Left cardiac atrium (tissue), 4 donors: Measurements from ENCODE around the gene CCNT1. TPM values are rescaled to one million over a fixed set of nuclear protein-coding genes. Genes with fewer than 3 reads are reported as not detected.
"Not testable (repeated sequence)": the region's sequence is repeated elsewhere in the genome, so short reads cannot be mapped to it uniquely, and the experiment has no call there.

ENCODE experiments used
- ATAC-seq, 2 donors: fragments of 200-7000 bp; cut with Tn5 transposase; one replicate each; pipeline ENCODE4 v1.9.1; 2020; ENCODE audit warnings: mild to moderate bottlenecking in 2 of 2, moderate library complexity in 2 of 2
- DNase-seq: peaks from one replicate; pipeline ENCODE4 v3.0.0-alpha.2; 2020
- intact Hi-C, 2 donors: fragments of 100-400 bp; cut with DNase I; formaldehyde crosslinking; loops; one replicate each; pipeline versions ENCODE4 v1.14.1 to v1.15.1; 2022 to 2023
- long read RNA-seq: library from polyadenylated mRNA; unstranded; transcript quantifications from one replicate; pipeline ENCODE4 v2.0.0, GENCODE V29; 2021
- total RNA-seq, 2 donors: library from RNA; stranded (reverse); fragmentation: NEBNext Ultra II Directional; extraction: Animal tissue kit (Norgen Biotek cat#: 25700); gene quantifications; one replicate each; pipeline ENCODE4 v1.2.1, GENCODE V29; 2021
- donor health status: DM: no; HTN: yes; CAD: no.
- donor health status: DM: no; HTN: yes; CAD: no; lungs with severe emphysema.
- donor health status: DM: yes; HTN: yes; CAD: no.
- donor health status: Dilated cardiomyopathy.

Gene CCNT1
- total RNA-seq, result 10 to 100 TPM; 21.2 to 21.7 TPM
- long read RNA-seq, partial matches to known transcripts, result 0 of 1 reads
- long read RNA-seq, other reads (novel, unspliced or antisense), result 1 of 1 reads

GRCh38 chr12:48716493-48717251 lies at the start of gene CCNT1:
Gene CCNT1, minus strand, starts transcription at chr12:48716707. Its CDS starts 32 bp downstream, at chr12:48716675.
- ATAC-seq (peak; percentile 97 to 99), DNase-seq (peak; percentile 99)
- intact Hi-C loops, result no loop called here

GRCh38 chr12:48765753-48766162 lies 49.3 kb upstream of the CCNT1 start:
- DNase-seq, result no peak
- intact Hi-C loops, result no loop called here

GRCh38 chr12:48764521-48764920 lies 48.0 kb upstream of the CCNT1 start:
- ATAC-seq (no peak), DNase-seq (no peak)
- intact Hi-C loops, result no loop called here

More at GRCh38 chr12:48765753-48766162, 49.3 kb upstream of the CCNT1 start:
- peak in 1 of 2 donors; percentile 4 for ATAC-seq

- intact Hi-C loops, result no loop called here
- no peak for ATAC-seq
Measured at GRCh38 chr12:48758737-48759136, 42.2 kb upstream of the CCNT1 start.

DNA sequence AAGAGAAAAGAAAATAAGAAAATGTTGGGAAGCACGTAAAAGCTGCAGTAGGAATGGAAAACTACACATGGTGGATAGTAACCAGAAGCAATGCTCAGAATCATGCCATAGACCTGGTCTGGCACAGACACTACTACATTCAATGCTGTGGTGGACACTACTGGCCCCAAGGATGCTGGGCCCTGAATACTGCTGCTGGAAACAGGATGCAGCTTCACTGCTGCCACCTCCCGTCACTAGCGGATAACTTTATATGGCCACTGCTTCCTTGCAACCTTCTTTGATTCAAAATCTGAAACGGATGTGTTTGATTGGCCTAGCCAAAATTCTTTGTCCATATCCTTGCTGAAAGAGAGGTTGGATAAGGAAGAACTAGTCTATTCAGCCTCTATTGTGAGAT lies 41.7 kb upstream of the CCNT1 start:
- no peak for DNase-seq
- peak; percentile 20 to 42 for ATAC-seq
- intact Hi-C loops, result no loop called here

More at GRCh38 chr12:48758737-48759136, 42.2 kb upstream of the CCNT1 start:
- DNase-seq, result no peak

DNA sequence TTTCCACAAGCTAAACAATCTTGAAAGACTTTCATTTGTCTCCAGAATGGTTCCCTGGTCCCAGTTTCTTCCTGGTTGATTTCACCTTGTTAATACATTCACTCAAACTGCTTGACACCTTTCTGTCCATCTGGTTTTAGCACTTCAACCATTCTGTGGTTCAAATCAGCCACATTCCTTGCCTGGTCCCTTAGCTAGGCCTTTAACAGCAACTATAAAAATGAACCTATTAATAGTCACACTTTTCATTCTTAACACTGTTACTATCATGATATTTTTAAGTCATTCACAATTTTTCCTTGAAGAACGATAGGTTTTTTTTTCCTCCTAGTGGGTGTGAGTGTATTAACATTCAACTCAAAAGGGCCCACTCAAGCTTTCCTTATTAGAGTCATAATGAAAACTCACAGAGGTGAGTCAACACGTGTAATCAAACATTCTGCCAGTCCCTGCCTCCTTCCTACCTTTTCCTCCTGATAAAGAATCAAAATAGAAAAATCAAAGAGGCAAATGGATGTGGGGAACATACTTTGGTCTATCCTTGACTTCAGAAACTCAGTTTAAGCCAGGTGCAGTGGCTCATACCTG lies 34.4 kb upstream of the CCNT1 start:
- intact Hi-C loops, result no loop called here
- no peak for ATAC-seq
- DNase-seq, result no peak

DNA sequence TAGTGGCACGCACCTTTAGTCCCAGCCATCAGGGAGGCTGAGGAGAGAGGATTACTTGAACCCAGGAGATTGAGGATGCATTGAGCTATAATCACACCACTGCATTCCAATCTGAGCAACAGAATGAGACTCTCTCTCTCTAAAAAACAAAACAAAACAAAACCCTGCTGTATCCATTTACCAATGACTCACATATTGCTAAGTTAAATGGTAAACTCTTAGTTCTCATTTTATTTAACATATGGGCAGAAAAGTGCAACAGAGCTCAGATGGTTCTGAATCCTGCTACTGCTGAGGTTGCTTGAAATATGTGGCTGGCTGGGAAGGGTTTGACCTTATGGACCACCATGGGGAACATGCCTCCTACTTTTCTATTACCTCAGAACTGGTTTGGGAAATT lies 33.7 kb upstream of the CCNT1 start:
- intact Hi-C loops, result no loop called here
- no peak for DNase-seq
- ATAC-seq, result no peak

- ATAC-seq, result no peak
- DNase-seq, result no peak
- intact Hi-C loops, result no loop called here
Measured at GRCh38 chr12:48744251-48745008, 27.9 kb upstream of the CCNT1 start.

DNA sequence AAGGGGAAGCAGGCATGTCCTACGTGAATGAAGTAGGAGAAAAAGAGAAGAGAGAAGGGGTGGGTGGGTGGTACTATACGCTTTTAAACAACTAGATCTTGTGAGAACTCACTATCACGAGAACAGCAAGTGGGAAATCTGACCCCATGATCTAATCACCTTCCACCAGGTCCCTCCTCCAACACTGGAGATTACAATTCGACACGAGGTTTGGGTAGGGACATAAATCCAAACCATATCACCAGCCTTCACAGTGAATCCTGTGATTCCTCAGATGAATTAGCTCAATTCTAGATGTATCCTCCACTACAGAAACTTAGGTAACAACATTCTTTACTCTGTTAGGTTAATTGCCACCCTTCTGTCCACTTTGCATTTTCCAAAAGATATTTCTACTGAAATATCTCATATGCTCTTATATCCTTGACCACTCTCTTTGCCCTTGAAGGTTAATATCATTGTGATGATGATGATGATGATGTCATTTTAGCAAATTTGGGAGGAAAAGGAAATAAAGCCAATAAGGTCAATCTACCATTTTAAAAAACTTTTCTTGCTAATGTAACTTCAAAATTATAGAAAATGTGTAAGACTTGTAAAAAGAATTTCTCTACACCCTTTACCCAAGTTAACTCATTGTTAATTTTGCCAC lies 23.2 kb upstream of the CCNT1 start:
- no peak for ATAC-seq
- no peak for DNase-seq
- intact Hi-C loops, result no loop called here

DNA sequence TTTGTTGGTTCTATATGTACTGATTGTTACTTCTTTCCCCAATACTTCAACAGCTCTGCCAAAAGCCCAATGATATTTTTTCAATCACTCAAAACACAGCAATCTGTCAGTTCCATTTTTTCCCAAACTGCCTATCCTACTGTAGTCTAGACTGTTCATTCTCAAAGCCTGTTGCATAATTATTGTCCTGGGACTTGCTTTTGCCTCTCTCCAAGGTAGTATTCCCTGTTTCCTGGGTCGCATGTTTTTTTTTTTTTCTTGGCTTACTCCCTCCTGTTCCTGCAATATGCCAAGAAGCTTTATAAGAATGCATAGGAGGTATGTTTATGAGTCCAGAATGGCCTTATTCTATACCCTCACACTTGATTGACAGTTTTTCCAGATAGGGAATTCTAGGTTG lies 19.9 kb upstream of the CCNT1 start:
- ATAC-seq (no peak), DNase-seq (no peak)
- intact Hi-C loops, result no loop called here

DNA sequence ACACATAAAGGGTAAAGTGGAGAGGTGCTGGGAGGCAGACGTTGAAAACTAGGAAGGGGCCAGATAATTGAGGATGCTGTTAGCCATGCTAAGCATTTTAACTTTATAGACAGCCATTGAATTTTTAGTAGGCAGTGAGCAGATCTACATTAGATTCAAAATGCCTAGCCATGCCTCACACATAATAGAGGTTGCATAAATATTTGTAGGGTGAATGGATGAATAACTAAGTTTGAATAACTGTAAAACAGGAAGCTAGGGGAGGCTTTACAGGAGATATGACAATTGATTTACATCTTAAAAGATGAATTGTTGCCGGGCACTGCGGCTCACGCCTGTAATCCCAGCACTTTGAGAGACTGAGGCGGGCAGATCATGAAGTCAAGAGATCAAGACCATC lies 12.3 kb upstream of the CCNT1 start:
- no peak for ATAC-seq
- intact Hi-C loops, result no loop called here
- DNase-seq, result no peak

DNA sequence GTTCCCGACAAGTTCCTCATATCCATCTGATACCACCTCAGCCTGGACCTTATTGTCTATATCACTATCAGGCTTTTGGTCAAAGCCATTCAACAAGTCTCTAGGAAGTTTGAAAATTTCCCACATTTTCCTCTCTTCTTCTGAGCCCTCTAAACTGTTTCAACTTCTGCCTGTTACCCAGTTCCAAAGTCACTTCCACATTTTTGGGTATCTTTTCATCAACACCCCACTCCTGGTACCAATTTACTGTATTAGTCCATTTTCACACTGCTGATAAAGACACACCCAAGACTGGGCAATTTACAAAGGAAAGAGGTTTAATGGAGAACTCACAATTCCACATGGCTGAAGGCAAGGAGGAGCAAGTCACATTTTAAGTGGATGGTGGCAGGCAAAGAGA lies 4.2 kb upstream of the CCNT1 start:
- ATAC-seq, DNase-seq, intact Hi-C loops: not testable (repeated sequence)

DNA sequence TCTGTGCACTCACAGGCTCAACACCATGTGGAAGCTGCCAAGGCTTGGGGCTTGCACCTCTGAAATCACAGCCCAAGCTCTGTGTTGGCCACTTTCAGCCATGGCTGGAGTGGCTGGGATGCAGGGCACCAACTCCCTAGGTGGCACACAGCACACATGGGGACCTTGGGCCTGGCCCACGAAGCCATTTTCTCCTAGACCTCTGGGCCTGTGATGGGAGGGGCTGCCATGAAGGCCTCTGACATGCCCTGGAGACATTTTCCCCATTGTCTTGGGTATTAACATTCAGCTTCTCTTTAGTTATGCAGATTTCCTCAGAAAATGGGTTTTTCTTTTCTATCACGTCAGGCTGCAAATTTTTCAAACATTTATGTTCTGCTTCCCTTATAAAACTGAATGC lies 3.7 kb upstream of the CCNT1 start:
- intact Hi-C loops, ATAC-seq, DNase-seq: not testable (repeated sequence)

- ATAC-seq, intact Hi-C loops, DNase-seq: not testable (repeated sequence)
Measured at GRCh38 chr12:48719002-48719401, 2.5 kb upstream of the CCNT1 start.

- DNase-seq, result no peak
- intact Hi-C loops, result no loop called here
- no peak for ATAC-seq
Measured at GRCh38 chr12:48717252-48717695, 767 bp upstream of the CCNT1 start.

- intact Hi-C loops, result no loop called here
- ATAC-seq (no peak), DNase-seq (no peak)
Measured at GRCh38 chr12:48716168-48716492, 377 bp downstream of the CCNT1 start.

DNA sequence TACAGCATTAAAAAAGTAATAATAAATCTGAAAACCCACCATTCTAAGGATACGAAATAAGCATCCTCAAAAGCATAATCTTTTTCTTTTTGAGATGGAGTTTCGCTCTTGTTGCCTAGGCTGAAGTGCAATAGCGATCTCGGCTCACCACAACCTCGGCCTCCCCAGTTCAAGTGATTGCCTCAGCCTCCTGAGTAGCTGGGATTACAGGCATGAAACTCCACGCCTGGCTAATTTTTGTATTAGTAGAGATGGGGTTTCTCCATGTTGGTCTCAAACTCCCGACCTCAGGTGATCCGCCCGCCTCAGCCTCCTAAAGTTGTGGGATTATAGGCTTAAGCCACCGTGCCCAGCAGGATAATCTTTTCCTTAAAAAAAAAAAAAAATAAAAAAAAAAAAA lies 4.3 kb downstream of the CCNT1 start:
- DNase-seq (no peak), ATAC-seq (no peak)
- intact Hi-C loops, result no loop called here

DNA sequence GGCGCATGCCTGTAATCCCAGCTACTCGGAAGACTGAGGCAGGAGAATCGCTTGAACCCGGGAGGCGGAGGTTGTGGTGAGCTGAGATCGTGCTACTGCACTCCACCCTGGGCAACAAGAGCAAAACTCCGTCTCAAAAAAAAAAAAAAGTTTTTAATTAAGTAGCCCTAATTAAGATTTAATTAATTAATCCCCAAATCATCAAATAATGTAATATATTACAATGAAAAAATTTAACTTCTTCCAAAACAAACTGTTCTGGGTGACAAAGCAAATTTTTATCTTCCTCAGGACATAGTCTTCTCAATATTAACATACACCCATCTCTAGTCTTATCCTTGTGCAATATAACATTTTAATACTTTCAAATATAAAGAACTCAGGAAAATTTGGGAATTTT lies 17.7 kb downstream of the CCNT1 start:
- DNase-seq, ATAC-seq, intact Hi-C loops: not testable (repeated sequence)

GRCh38 chr12:48696626-48697025 lies 19.9 kb downstream of the CCNT1 start:
- no peak for DNase-seq
- no peak for ATAC-seq
- intact Hi-C loops, result no loop called here

- intact Hi-C loops, result no loop called here
- DNase-seq (no peak), ATAC-seq (no peak)
Measured at GRCh38 chr12:48695859-48696258, 20.6 kb downstream of the CCNT1 start.
